Type B pancreatic cell (in vitro differentiated cells): ENCODE measurements around the gene CTNNB1. TPM values are rescaled to one million over a fixed set of nuclear protein-coding genes. Genes with fewer than 3 reads are reported as not detected.

Experiments used
- DNase-seq: peaks from one replicate; pipeline ENCODE4 v3.0.0; 2021; ENCODE audit warnings: mixed read lengths; ENCODE audit not compliant: unreplicated experiment; ENCODE audit errors: extremely low spot score
- H3K27ac Mint-ChIP-seq: 2 replicates; pipeline ENCODE4 v1.8.0; 2021; ENCODE audit warnings: mild to moderate bottlenecking, mixed read lengths
- H3K27me3 Mint-ChIP-seq: 2 replicates; pipeline ENCODE4 v1.8.0; 2021; ENCODE audit warnings: mixed read lengths
- H3K36me3 Mint-ChIP-seq: 2 replicates; pipeline ENCODE4 v1.8.0; 2021; ENCODE audit warnings: mixed read lengths
- H3K4me1 Mint-ChIP-seq: one replicate; pipeline ENCODE4 v1.8.0; 2021; ENCODE audit warnings: mixed read lengths; ENCODE audit not compliant: unreplicated experiment
- H3K4me3 Mint-ChIP-seq: 2 replicates; pipeline ENCODE4 v1.8.0; 2021; ENCODE audit warnings: mild to moderate bottlenecking, mixed read lengths
- H3K9me3 Mint-ChIP-seq: 2 replicates; pipeline ENCODE4 v1.8.0; 2021; ENCODE audit warnings: mixed read lengths
- total RNA-seq: library from RNA; stranded (reverse); gene quantifications from 2 replicates; pipeline ENCODE4 v1.2.1, GENCODE V29; 2021; ENCODE audit warnings: low replicate concordance
- TF ChIP-seq, protein P1 (sequence below): fragments of 200-600 bp; sonication (generic); conservative IDR thresholded peaks from 2 replicates; pipeline ENCODE4 v1.5.0; 2021; ENCODE audit warnings: antibody characterized with exemption, mild to moderate bottlenecking

Gene CTNNB1
- total RNA-seq, 1 donor from 2014 or later, result 471 TPM

DNA sequence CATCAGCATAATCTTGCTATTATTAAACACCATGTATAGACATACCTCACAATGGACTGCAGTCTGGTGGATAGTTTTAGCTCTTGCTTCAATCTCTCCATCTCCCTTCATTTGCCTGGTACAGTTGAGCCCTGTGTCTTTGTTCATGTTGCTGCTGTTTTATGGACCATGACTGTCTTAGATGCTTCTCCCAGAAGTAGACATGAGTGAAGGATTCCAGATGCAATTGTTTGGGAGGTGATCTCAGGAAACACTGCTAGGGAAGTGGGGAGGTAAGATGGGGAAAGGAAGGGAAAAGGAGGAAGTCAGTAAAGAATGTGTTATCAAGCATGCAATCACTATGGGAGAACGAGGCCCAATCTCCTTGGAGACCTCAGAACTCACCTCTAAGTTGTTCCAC is 36.3 kb upstream of the CTNNB1 start:
- no peak overlapping the region for H3K4me3 Mint-ChIP-seq
- no peak for DNase-seq
- peaks cover 10% of the 10 kb centered on the region for H3K4me1 Mint-ChIP-seq
- H3K27ac Mint-ChIP-seq, result no peak overlapping the region
- no peaks in the 10 kb centered on the region for H3K27me3 Mint-ChIP-seq
- no peaks in the 10 kb centered on the region for H3K36me3 Mint-ChIP-seq
- TF ChIP-seq, protein P1, sequence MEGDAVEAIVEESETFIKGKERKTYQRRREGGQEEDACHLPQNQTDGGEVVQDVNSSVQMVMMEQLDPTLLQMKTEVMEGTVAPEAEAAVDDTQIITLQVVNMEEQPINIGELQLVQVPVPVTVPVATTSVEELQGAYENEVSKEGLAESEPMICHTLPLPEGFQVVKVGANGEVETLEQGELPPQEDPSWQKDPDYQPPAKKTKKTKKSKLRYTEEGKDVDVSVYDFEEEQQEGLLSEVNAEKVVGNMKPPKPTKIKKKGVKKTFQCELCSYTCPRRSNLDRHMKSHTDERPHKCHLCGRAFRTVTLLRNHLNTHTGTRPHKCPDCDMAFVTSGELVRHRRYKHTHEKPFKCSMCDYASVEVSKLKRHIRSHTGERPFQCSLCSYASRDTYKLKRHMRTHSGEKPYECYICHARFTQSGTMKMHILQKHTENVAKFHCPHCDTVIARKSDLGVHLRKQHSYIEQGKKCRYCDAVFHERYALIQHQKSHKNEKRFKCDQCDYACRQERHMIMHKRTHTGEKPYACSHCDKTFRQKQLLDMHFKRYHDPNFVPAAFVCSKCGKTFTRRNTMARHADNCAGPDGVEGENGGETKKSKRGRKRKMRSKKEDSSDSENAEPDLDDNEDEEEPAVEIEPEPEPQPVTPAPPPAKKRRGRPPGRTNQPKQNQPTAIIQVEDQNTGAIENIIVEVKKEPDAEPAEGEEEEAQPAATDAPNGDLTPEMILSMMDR, result no peak
- peaks cover 15% of the 10 kb centered on the region for H3K9me3 Mint-ChIP-seq

DNA sequence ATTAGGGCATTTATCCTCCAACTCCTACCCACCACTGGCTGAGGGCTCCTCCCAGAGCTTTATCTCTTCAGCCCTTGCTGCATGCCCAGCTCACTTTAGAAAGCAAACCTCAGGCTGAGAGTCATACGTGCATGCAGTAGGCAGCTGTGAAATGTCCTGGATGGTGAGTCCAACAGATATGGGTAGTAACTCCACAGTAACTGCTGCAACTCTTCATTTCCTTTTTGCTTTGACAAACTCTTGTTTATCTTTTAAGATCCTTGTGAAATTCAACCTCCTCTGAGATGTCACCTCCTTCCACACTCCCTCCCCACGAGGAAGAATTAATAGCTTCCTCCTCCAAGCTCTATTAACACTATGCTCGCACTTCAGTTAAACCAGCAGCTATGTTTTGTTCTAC is 35.9 kb upstream of the CTNNB1 start:
- peaks cover 14% of the 10 kb centered on the region for H3K9me3 Mint-ChIP-seq
- TF ChIP-seq, protein P1, result no peak
- H3K27ac Mint-ChIP-seq, result no peak overlapping the region

DNA sequence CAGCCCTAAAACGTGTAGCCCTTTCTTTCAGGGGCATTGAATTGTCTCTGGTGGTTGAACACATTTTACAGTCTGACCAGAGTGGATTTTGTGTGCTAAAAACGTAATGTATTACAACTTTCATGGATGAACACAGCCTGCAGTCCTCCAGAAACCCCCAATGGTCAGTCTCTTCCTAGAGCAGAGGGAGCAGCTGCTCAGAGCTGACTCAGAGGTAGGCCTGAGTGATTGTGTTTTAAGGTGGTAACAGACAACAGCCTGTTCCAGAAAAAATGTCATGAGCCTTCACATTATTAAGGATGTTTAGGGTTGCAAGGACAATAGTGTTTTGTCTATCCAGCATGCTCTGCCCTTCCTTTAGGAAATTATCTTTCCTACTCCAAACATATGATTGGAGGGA is 34.5 kb upstream of the CTNNB1 start:
- Mint-ChIP-seq H3K9me3 (peaks cover 9% of the 10 kb centered on the region), H3K4me3 (no peak overlapping the region), H3K27ac (no peak overlapping the region), H3K36me3 (no peaks in the 10 kb centered on the region), H3K4me1 (peaks cover 4% of the 10 kb centered on the region), H3K27me3 (no peaks in the 10 kb centered on the region)
- DNase-seq, result no peak
- TF ChIP-seq, protein P1, result no peak

More for the DNA sequence above, 35.9 kb upstream of the CTNNB1 start:
- DNase-seq, result no peak
- Mint-ChIP-seq H3K4me3 (no peak overlapping the region), H3K27me3 (no peaks in the 10 kb centered on the region), H3K36me3 (no peaks in the 10 kb centered on the region), H3K4me1 (peaks cover 9% of the 10 kb centered on the region)

DNA sequence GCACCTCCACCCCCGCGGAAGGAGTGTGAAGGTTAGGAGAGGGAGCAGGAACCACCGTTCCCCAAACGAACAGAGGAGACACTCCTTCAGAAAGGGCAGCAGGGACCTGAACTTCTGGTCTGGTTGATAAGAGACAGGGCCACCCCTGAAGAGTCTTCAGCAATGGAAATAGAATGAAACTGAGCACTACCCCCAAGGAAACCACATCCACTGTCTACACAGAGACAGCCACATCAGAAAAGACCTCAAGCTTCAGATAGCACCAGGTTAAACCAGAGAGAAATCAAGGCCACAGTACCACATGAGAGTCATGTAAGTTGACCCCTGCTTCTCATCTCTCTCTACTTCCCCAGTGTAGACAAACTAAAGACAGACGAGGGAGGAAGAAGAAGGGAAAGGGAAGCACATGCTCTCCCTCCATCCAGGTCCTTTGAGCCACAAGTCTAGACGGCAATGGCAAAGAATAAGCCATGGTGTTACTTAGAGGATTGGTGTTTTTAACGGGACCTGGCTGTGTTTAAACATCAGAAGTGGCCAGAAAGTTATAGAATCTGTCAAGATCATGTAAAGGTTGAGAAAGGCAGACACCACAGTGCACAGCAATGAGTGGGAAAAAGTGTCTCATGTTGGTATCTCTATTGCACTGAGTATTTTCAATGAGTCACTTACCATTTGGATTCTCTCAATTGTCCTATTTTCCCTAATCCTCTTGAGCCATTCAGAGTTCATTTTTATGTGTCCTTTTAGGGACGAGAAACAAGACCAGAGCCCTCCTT is 31.4 kb upstream of the CTNNB1 start:
- no peak overlapping the region for H3K4me3 Mint-ChIP-seq

DNA sequence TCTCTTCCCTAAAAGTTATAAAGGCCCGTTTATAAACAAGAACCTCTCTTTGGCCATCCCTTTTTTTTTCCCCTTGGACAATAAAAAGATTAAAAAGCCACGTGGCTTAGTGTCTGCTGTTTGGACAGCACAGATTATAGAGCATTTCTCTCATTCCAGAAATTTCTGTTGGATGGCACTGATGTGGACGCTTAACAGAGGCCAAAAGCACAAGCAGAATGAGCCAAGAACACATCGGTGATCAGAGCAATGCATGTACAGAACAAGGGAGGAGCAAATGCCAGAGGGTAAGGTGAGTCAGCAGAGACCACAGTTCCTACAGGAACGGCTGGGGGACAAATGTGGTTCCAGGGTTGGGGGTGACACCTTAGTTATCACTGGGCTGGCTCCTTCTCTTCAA is 30.3 kb upstream of the CTNNB1 start:
- no peaks in the 10 kb centered on the region for H3K4me1 Mint-ChIP-seq
- H3K36me3 Mint-ChIP-seq, result no peaks in the 10 kb centered on the region
- DNase-seq, result no peak
- no peak overlapping the region for H3K4me3 Mint-ChIP-seq
- H3K27ac Mint-ChIP-seq, result no peak overlapping the region
- TF ChIP-seq, protein P1, result no peak
- H3K27me3 Mint-ChIP-seq, result peaks cover 4% of the 10 kb centered on the region
- peaks cover 9% of the 10 kb centered on the region for H3K9me3 Mint-ChIP-seq

More for the DNA sequence above, 31.4 kb upstream of the CTNNB1 start:
- Mint-ChIP-seq H3K4me1 (peaks cover 4% of the 10 kb centered on the region), H3K36me3 (no peaks in the 10 kb centered on the region), H3K9me3 (peaks cover 9% of the 10 kb centered on the region), H3K27ac (no peak overlapping the region), H3K27me3 (peaks cover 4% of the 10 kb centered on the region)
- DNase-seq, result no peak
- TF ChIP-seq, protein P1, result no peak
